ENCODE data around the gene ADCYAP1R1.

ADCYAP1R1 gene

DNA sequence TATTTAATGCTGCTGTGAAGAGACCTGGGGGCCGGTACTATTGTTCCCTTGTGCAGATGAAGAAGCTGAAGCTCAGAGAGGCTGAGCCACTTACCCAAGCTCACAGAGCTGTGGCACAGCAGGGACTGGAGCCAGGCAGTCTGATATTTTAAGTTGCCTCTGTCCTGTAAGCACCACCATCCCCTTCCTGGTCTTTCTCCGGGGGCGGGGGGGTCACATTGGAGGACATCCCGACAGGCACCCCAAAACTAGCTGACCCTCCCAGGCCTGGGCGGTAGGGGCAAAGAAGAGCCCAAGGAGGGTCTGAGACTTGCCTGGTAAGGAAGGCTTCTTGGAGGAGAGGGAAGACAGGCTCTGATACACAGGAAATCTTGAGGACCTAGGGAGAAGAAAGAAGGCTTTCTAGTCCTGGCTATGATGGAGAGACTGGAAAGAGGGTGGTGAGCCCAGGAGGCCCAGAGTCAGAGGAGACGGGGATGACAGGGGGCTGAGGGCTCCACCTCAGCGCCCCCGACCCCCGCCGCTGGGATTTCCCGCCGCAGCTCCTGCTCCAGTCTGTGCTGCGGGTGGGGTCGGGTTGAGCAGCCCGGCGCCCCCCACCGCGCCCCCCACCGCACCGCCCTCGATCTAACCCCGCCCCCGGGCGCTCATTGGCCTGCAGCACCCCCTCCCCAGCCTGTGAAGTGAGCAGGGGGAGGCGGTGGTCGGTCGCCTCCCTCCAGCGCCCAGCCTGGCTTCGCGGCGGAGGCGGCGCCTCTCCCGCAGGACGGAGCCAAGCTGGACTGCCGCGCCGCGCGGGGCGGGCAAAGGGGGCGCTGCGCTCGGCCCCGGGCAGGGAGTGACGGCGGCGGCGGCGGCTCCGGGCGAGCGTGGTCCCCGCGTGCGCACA lies at the start of gene ADCYAP1R1:
TSS of gene ADCYAP1R1 (plus strand) at position 711 of the 889 bp plus-strand sequence. CDS start 10,957 bp downstream, outside the sequence.
- peak; percentile 29 for DNase-seq (ENCODE audit: low spot score)

DNA sequence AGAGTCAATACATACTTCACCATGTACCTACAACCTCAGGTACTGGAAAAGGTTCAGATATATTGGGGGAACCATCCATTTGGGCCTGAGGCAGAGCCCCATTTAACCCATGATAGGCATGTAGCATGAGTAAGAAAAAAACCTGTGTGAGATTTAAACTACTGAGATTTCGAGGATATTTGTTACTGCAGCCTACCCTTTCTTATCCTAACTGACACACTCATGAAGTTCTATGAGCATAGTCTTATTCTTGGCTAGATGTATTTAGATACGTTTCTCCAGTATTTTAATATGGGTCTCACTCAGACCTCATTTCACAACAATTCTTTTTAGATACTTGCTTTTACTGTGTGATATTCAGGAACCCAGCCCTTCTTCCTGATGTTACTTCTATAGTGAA lies 49.0 kb upstream of the ADCYAP1R1 start:
- DNase-seq (ENCODE audit: low spot score) = no peak

DNA sequence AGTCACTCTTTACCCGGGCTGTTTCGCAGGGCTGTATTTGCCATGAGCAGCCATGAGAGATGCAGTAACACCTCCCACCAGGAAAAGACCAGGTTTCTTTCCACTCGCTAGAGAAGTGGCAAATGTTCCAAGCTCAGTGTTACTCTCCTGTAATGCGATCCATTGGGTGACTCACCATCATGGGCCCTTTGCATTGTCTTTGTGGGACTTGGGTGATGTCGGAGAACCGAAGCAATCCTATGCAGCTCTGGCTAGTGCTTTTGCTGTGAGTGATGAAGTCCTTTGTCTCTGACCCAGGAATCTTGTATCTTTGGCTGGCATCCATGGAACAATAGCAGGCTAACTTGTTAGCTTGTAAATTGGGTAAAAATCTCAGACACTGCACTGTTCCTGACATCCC lies 48.4 kb upstream of the ADCYAP1R1 start:
- DNase-seq (ENCODE audit: low spot score) = no peak

DNA sequence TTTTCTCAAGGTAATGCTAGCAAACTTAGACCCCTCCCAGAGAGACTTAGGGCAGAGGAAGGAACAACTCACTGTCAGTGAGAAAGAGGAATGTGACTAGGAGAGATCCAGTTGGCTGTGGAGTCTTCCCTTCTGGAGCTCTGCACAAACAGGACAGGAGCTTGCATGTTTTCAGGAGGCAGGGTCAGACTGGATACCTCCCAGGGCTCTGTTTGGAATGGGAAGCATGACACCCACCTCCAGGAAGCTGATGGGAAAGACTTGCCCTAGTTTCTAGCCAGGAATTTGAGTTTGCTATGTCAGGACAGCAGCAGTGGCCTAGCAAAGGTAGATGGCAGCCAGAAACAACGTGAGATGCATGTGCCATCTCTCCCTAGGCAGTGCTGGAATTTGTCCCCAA lies 47.7 kb upstream of the ADCYAP1R1 start:
- DNase-seq (ENCODE audit: low spot score) = no peak

DNA sequence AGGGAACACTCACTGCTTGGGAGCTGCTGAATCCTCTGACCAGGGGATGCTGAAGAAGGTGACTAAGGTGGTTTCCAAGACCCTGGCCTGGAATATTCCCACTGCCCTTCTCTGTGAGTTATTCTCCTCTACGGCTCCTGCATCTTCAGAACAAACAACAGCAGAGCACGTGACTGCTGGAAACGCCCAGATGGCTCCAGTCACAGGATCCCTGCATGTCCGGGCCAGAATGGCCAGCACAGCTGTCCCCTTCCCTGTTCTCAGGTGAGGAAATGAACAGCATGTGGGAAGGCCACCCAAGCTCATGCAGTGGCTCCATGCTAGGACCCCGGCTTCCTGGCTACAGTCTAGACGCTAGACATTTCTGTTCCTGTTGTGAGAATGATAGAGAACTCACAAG lies 45.3 kb upstream of the ADCYAP1R1 start:
- no peak for DNase-seq (ENCODE audit: low spot score)

DNA sequence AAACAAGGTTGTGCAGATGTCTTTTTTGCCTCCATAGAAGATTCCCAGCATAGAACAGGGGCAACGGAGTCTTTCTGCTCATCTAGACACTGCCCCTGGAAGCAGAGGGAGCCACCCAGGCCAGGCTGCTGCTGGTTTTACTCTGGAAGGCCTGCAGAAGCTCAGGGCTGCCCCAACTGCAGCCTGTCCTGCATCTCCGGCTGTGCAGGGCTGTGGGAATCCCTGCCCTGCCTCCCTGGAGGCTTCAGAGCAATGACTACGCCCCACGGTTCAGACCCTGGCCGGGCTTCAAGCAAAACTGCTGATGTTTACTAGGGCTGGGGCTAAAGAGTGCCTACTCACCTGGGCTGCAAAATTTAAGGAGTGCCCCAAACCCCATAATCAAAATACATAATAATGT lies 44.5 kb upstream of the ADCYAP1R1 start:
- DNase-seq (ENCODE audit: low spot score) = no peak

- DNase-seq (ENCODE audit: low spot score) = no peak
These were observed 37.3 kb upstream of the ADCYAP1R1 start for GRCh38 chr7:31014826-31015225.

DNA sequence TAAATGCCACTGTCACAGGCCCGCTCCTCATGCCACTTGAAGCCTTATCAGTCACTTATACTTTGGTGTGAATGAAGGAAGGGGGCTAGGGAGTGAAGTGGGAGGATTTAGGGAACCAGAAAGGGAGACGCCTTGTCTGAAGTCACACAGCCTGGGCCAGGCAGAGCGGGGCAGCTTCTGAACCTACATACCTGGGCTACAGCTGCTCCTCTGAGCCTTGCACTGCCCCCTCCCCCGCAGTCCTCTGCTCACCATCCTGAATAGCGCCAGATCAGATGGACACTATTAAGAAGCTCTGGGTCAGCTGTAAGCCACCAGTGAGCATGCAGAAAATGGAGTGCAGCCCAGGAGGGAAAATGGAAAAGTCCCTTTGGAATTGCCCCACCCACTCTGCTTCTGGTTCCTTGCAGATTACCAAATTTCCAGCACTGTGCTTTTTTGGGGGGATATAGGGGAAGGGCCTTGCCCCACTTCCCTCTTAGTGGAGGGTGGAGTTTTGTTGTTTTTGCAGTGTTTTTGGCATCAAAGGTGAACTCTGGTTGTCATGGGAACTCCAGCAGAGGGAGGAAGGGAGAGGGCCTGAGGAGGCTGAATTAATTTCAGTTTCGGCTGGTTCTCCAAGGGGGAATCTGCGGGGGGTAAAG lies 35.0 kb upstream of the ADCYAP1R1 start:
- no peak for DNase-seq (ENCODE audit: low spot score)

GRCh38 chr7:31017721-31018120 lies 34.4 kb upstream of the ADCYAP1R1 start:
- no peak for DNase-seq (ENCODE audit: low spot score)

DNA sequence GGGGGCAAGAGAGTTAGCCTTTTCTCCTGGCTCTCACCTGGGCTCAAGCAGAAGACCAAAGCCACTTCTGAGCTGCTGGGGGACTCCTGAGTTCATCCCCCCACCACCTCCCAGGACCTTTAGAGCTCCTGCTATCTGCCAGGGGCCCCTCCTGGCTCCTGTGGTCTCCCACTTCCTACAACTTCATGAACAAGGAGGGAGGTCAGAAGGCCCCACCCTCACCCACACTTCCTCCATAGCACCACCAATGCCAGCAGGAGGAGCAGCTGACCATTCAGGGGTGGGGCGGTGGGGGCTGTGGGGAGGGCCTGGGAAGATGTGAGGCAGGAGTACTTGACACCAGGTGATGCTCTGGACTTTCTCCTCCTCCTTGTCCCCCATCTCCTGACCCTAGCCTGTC lies 32.6 kb upstream of the ADCYAP1R1 start:
- DNase-seq (ENCODE audit: low spot score) = no peak

GRCh38 chr7:31020161-31020560 lies 31.9 kb upstream of the ADCYAP1R1 start:
- DNase-seq (ENCODE audit: low spot score) = no peak

DNA sequence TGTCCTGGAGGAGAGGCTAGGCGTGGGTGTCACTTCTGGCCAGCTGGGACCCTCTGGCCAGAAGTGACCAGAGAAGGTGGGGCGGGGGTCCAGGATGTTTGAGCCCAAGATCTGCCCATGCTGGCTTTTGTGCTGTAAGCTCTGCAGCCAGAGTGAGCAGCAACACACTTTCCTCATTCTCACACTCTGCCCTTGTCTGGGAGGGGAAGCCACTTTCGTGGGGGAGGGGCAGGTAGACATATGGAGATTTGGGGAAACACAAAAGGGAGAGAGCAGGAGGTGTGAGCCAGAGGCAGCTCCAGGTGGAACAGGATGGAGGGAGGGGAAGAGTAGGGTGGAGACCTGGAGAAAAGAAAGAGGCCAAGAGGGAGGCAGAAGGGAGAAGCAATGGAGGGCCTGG lies 31.5 kb upstream of the ADCYAP1R1 start:
- DNase-seq (ENCODE audit: low spot score) = no peak

GRCh38 chr7:31022117-31022516 lies 30.0 kb upstream of the ADCYAP1R1 start:
- no peak for DNase-seq (ENCODE audit: low spot score)

DNA sequence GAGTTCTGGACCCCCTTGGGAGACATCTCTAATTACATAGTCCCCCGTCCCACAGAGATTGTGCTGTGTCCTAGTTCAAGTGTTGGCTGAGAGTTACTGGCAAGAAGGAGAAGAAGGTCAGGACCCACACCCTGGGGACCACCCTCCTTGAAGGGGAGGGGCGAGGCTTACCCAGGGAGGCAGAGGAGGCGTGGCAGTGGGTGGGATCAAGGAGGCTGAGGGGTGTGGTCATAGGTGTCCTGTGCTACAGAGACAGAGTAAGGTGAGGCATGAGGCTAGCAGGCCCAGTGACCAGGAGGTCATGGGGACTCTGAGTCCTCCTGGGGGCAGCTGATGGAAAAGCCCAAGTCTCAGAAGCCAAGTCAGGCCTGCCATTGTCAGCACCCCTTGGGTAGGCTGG lies 29.4 kb upstream of the ADCYAP1R1 start:
- no peak for DNase-seq (ENCODE audit: low spot score)

DNA sequence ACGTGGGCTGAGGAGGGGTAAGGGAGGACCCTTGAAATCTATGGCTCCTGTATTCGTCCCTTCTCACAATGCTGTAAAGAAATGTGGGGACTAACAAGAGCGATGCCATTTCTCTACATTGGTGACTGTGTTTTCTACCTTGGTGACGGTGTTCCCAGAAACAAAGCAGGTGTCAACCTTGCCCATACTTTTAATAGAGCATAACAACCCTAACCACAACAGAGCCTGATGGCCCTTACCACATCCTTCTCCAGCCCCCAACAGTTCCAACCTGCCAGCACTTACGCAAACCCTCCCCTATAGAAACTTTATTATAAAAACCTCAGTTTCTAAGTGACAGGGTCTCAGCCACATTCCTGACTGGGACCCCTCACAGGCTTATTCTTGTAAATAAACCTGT lies 28.2 kb upstream of the ADCYAP1R1 start:
- no peak for DNase-seq (ENCODE audit: low spot score)

GRCh38 chr7:31027161-31027965 lies 24.7 kb upstream of the ADCYAP1R1 start:
- no peak for DNase-seq (ENCODE audit: low spot score)

- DNase-seq (ENCODE audit: low spot score) = no peak
These were observed 24.1 kb upstream of the ADCYAP1R1 start for GRCh38 chr7:31028006-31028405.

DNA sequence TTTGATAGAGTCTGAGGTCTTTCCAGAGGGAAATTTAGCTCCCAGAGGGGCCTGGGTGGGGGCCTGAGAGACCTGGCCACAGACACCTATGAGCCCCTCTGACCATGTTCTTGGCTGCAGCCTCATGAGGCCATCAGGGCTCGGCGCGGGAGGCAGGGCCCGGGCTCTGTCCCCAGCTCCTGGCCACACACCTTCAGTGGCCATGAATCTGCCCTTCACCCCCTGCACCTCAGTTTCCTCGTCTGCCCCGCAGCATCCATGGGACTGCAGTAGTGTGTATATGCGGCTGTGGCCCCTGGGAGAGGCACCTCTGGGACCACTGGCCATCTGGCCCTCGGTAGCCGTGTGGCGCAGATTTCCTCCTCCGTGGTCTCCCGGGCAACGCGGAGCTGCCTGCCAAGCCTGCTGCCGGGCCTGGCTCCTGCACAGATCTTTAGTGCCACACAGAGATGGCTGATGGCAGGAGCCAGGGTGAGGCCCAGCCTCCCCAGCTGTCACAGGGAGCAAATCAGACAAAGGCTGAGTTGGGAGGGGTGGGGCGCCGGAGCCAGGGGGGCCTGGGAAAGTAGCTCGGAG lies 23.6 kb upstream of the ADCYAP1R1 start:
- DNase-seq (ENCODE audit: low spot score) = no peak

DNA sequence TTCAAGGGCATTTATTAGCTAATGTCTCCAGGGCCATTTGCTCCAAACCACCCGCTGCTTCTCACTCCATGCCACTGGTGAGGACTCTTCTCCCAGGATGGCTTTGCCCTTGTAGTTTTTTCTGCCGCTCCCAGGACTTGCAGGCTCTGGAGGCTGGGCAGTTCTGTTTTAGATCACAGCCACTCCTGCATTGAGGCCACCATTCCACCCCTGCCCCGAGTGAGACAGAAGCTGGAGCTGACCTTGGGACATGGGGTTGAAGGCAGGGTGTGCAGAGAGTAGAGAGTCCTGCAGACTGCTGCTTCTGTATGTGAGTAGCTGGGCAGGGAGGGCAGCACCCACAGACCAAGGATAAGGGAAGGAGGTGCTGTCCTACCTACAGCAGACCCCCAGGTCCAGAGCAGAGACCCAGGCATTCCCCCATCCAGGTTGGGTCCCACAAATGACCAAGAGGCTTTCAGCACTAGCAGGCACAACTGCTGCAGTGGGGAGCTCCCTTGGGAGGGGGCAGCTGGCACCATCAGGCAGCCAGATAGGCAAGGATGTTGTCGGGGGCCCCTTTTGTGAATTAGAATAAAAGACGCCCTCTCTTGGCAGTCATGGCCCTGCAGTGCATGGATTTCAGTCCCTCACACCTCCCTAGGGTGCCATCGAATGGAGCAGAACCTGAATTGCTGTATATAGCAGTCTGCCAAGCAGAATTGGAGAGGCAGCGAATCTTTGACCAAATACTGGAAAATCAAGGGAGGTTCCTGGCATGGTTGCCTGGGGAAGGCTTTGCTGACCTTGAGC lies 22.7 kb upstream of the ADCYAP1R1 start:
- no peak for DNase-seq (ENCODE audit: low spot score)

DNA sequence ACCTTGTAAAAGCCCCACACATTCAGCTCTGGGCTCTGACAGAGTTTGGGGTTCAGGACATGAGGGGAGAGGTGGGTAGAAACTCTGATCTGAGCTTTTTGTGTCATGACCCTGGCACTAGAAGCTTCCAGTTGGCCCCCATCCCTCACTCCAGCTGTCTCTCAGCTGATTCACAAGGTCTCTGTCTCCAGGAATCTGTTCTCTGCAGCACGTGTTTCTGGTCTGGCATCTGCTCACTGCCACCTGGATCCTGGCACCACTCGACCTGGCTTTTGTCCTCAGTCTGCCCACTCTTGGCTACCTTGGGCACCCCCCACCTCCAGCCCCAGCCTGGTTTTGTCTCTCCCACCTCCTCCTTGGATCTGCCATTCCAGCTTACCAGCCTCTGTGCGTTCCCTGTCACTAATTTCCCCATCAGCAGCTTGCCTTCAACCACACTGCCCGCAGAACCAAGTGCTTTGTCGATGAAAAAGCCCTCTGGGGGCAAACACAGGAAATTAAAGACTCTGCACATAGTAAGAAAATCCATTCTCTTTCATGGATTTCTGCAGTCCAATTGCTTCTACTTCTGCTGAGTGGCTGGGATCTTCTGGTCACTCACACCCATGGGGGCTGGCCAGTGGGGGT lies 18.3 kb upstream of the ADCYAP1R1 start:
- DNase-seq (ENCODE audit: low spot score) = no peak

- no peak for DNase-seq (ENCODE audit: low spot score)
These were observed 15.2 kb upstream of the ADCYAP1R1 start for GRCh38 chr7:31036924-31037323.

All from AG08396 (cell line).